ENCODE results near the gene PILRA. TPM values are rescaled to one million over a fixed set of nuclear protein-coding genes. Genes with fewer than 3 reads are reported as not detected.

Gene PILRA
- total RNA-seq, 2 donors from 2014 or later, result 2.1 to 12.8 TPM

DNA sequence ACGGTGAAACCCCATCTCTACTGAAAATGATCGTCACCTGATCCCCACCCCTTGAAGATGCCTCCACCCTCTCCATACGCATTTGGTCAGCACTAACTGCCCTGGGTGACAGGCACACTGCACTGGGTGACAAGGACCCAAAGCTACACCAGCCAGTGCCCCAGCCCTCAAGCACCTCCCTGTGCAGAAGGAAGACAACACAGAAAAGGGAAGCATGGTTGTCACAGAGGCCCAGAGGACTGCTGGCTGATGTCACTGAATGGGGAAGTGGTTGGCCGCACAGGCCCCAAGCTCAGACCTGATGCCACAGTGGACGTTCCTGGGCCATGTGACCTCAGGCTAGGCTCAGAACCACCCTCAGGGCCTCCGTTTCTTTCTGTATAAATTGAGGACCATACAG is 4.2 kb upstream of the PILRA start:
- H3K27me3 ChIP-seq (ENCODE audit: control insufficient read depth, insufficient read depth, low read length, poor library complexity, severe bottlenecking), result no peaks in the 10 kb centered on the region
- no peak overlapping the region for H3K27ac ChIP-seq (ENCODE audit: low read depth, low read length)
- no peak overlapping the region for H3K4me3 Mint-ChIP-seq
- WGBS, 2 experiments (ENCODE audit: insufficient coverage in 1 of 2, insufficient read length in 1 of 2), result 88 to 91% methylated on average over 6 of the region's 6 CpGs
- no peak overlapping the region for H3K9ac ChIP-seq (ENCODE audit: extremely low read depth, low read length, poor library complexity, severe bottlenecking)
- no peaks in the 10 kb centered on the region for H3K4me1 ChIP-seq (ENCODE audit: control insufficient read depth, insufficient read depth, low read length)
- no peaks in the 10 kb centered on the region for H3K9me3 ChIP-seq (ENCODE audit: control insufficient read depth, low read length)
- no peak overlapping the region for H3K4me3 ChIP-seq (ENCODE audit: low read length)
- TF ChIP-seq, protein P1, sequence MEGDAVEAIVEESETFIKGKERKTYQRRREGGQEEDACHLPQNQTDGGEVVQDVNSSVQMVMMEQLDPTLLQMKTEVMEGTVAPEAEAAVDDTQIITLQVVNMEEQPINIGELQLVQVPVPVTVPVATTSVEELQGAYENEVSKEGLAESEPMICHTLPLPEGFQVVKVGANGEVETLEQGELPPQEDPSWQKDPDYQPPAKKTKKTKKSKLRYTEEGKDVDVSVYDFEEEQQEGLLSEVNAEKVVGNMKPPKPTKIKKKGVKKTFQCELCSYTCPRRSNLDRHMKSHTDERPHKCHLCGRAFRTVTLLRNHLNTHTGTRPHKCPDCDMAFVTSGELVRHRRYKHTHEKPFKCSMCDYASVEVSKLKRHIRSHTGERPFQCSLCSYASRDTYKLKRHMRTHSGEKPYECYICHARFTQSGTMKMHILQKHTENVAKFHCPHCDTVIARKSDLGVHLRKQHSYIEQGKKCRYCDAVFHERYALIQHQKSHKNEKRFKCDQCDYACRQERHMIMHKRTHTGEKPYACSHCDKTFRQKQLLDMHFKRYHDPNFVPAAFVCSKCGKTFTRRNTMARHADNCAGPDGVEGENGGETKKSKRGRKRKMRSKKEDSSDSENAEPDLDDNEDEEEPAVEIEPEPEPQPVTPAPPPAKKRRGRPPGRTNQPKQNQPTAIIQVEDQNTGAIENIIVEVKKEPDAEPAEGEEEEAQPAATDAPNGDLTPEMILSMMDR (conservative IDR thresholded peaks at IDR 0.05), result no peak
- H3K36me3 Mint-ChIP-seq (ENCODE audit: low read depth), result peaks cover 25% of the 10 kb centered on the region
- no peaks in the 10 kb centered on the region for H3K9me3 Mint-ChIP-seq
- DNase-seq, result no peak
- H3K27me3 Mint-ChIP-seq (ENCODE audit: insufficient read depth), result no peaks in the 10 kb centered on the region
- H3K4me1 Mint-ChIP-seq, result peaks cover 5% of the 10 kb centered on the region
- H3K36me3 ChIP-seq (ENCODE audit: control insufficient read depth, insufficient read depth, low read length), result peaks cover 14% of the 10 kb centered on the region
- peak overlapping the region; percentile 78 for H3K27ac Mint-ChIP-seq

DNA sequence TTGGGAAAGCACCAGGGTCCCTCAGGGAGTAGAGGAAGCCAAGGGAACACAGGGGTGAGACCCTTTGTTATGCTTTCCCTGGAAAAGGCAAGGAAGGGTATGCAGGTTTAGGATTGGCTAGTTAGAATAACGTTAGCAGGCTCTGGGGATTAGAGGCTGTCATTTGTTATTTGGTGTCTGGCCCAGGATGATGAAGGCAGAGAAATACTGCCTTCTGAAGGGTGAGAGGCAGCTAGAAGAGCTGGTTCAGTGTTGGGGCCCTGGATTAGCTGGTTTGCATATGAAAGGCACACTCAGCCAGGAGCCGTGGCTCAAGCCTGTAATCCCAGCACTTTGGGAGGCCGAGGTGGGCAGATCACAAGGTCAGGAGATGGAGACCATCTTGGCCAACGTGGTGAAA is 3.0 kb upstream of the PILRA start:
- Mint-ChIP-seq H3K27ac (peak overlapping the region; percentile 79), H3K9me3 (no peaks in the 10 kb centered on the region), H3K4me3 (no peak overlapping the region), H3K36me3 (ENCODE audit: low read depth) (peaks cover 18% of the 10 kb centered on the region), H3K27me3 (ENCODE audit: insufficient read depth) (no peaks in the 10 kb centered on the region), H3K4me1 (peaks cover 5% of the 10 kb centered on the region)
- H3K4me1 ChIP-seq (ENCODE audit: control insufficient read depth, insufficient read depth, low read length), result no peaks in the 10 kb centered on the region
- 17 to 30% methylated on average over 4 of the region's 4 CpGs for WGBS, 2 experiments (ENCODE audit: insufficient coverage in 1 of 2, insufficient read length in 1 of 2)
- H3K9ac ChIP-seq (ENCODE audit: extremely low read depth, low read length, poor library complexity, severe bottlenecking), result no peak overlapping the region
- DNase-seq, result peak; percentile 80
- H3K4me3 ChIP-seq (ENCODE audit: low read length), result no peak overlapping the region
- TF ChIP-seq, protein P1 (conservative IDR thresholded peaks at IDR 0.05), result no peak
- H3K27me3 ChIP-seq (ENCODE audit: control insufficient read depth, insufficient read depth, low read length, poor library complexity, severe bottlenecking), result no peaks in the 10 kb centered on the region
- H3K9me3 ChIP-seq (ENCODE audit: control insufficient read depth, low read length), result no peaks in the 10 kb centered on the region
- H3K36me3 ChIP-seq (ENCODE audit: control insufficient read depth, insufficient read depth, low read length), result peaks cover 8% of the 10 kb centered on the region
- H3K27ac ChIP-seq (ENCODE audit: low read depth, low read length), result peak overlapping the region; percentile 30

DNA sequence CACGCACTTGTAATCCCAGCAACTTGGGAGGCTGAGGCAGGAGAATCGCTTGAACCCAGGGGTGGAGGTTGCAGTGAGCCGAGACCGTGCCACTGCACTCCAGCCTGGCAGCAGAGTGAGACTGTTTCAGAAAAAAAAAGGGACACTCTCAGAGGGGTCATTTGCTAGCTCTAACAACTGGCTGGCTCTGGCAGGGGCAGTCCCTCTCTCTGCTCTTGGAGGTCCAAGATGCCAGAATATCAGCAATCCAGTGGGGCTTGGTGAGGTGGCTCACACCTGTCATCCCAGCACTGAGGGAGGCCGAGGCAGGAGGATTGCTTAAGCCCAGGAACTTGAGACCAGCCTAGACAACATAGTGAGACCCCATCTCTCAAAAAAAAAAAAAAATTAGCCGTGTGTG is 2.5 kb upstream of the PILRA start:
- Histone ChIP-seq H3K9ac (ENCODE audit: extremely low read depth, low read length, poor library complexity, severe bottlenecking) (no peak overlapping the region), H3K9me3 (ENCODE audit: control insufficient read depth, low read length) (no peaks in the 10 kb centered on the region), H3K27ac (ENCODE audit: low read depth, low read length) (no peak overlapping the region), H3K4me3 (ENCODE audit: low read length) (no peak overlapping the region), H3K27me3 (ENCODE audit: control insufficient read depth, insufficient read depth, low read length, poor library complexity, severe bottlenecking) (no peaks in the 10 kb centered on the region), H3K36me3 (ENCODE audit: control insufficient read depth, insufficient read depth, low read length) (peaks cover 8% of the 10 kb centered on the region), H3K4me1 (ENCODE audit: control insufficient read depth, insufficient read depth, low read length) (no peaks in the 10 kb centered on the region)
- H3K27me3 Mint-ChIP-seq (ENCODE audit: insufficient read depth), result no peaks in the 10 kb centered on the region
- peaks cover 13% of the 10 kb centered on the region for H3K36me3 Mint-ChIP-seq (ENCODE audit: low read depth)
- 90 to 92% methylated on average over 5 to 6 of the region's 6 CpGs for WGBS, 2 experiments (ENCODE audit: insufficient coverage in 1 of 2, insufficient read length in 1 of 2)
- no peak for DNase-seq
- TF ChIP-seq, protein P1 (conservative IDR thresholded peaks at IDR 0.05), result no peak
- no peak overlapping the region for H3K27ac Mint-ChIP-seq
- H3K4me3 Mint-ChIP-seq, result no peak overlapping the region
- peaks cover 5% of the 10 kb centered on the region for H3K4me1 Mint-ChIP-seq
- H3K9me3 Mint-ChIP-seq, result no peaks in the 10 kb centered on the region
